Nephron (organoid): Measurements from ENCODE around the gene ERCC2.

Experiments used
- H3K27ac Mint-ChIP-seq, 3 experiments: 2 replicates each; pipeline ENCODE4 v1.8.0; 2020; ENCODE audit warnings: mixed read lengths in 3 of 3, mild to moderate bottlenecking in 2 of 3, moderate library complexity in 1 of 3
- H3K27me3 Mint-ChIP-seq: 2 replicates; pipeline ENCODE4 v1.8.0; 2021; ENCODE audit warnings: low read depth, mild to moderate bottlenecking, moderate library complexity, mixed read lengths
- H3K36me3 Mint-ChIP-seq: 2 replicates; pipeline ENCODE4 v1.8.0; 2020; ENCODE audit warnings: low read depth, mixed read lengths
- H3K4me1 Mint-ChIP-seq: 2 replicates; pipeline ENCODE4 v1.8.0; 2020; ENCODE audit warnings: mixed read lengths
- H3K4me3 Mint-ChIP-seq, 3 experiments: 2 replicates each; pipeline ENCODE4 v1.8.0; 2020; ENCODE audit warnings: mild to moderate bottlenecking in 3 of 3, mixed read lengths in 3 of 3, moderate library complexity in 2 of 3
- H3K9me3 Mint-ChIP-seq: 2 replicates; pipeline ENCODE4 v1.8.0; 2020; ENCODE audit warnings: mixed read lengths
- TF ChIP-seq, protein P1 (sequence below), 3 experiments: fragments of 200-600 bp; sonication (generic); IDR thresholded peaks; one replicate each; pipeline ENCODE4 v1.5.0; 2021; ENCODE audit warnings: antibody characterized with exemption in 3 of 3; ENCODE audit not compliant: unreplicated experiment in 3 of 3

Gene ERCC2

DNA sequence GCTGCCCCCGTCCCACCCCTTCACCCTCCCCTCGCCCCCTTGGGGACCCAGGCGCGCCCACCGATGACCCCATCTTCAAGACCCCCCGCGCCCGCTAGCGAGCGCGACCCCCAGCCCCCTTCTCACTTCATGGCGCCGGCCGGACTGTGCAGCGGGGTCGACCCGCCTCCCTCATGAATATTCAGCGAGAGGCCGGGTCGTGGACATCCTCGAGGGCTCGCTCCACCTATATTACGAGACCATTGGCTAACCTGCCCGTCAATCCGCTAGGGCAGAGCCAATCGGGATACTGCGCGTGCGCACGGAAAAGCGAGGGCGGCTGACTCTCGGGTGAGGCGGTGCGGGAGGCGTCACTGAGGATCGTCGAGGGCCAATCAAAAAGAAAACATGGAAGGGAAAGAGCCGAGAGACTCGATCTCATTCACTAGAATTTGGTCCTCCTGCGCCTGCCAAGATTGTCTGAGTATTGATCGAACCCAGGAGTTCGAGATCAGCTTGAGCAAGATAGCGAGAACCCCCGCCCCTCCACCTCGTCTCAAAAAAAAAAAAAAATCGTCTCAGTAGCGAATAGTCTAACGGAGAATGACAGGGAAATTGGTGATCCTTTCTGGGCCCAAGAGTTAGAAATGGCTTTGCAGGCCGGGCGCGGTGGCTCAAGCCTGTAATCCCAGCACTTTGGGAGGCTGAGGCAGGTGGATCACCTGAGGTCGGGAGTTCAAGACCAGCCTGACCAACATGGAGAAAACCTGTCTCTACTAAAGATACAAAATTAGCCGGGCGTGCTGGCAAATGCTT, at the start of gene ERCC2:
Gene ERCC2 (minus strand): TSS at position 164 of the 795 bp plus-strand sequence. CDS start 33 bp downstream, at position 131.
- Mint-ChIP-seq H3K36me3 (peaks cover 3% of the 10 kb centered on the region), H3K27me3 (no peaks in the 10 kb centered on the region), H3K4me1 (peaks cover 11% of the 10 kb centered on the region), H3K9me3 (no peaks in the 10 kb centered on the region), H3K4me3 (peak within 1 kb of the TSS; percentile 83 to 85 (median 84)), H3K27ac (peak within 1 kb of the TSS; percentile 93 to 98 (median 97))
- TF ChIP-seq, protein P1, sequence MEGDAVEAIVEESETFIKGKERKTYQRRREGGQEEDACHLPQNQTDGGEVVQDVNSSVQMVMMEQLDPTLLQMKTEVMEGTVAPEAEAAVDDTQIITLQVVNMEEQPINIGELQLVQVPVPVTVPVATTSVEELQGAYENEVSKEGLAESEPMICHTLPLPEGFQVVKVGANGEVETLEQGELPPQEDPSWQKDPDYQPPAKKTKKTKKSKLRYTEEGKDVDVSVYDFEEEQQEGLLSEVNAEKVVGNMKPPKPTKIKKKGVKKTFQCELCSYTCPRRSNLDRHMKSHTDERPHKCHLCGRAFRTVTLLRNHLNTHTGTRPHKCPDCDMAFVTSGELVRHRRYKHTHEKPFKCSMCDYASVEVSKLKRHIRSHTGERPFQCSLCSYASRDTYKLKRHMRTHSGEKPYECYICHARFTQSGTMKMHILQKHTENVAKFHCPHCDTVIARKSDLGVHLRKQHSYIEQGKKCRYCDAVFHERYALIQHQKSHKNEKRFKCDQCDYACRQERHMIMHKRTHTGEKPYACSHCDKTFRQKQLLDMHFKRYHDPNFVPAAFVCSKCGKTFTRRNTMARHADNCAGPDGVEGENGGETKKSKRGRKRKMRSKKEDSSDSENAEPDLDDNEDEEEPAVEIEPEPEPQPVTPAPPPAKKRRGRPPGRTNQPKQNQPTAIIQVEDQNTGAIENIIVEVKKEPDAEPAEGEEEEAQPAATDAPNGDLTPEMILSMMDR (IDR thresholded peaks at IDR 0.05; ENCODE audit: unreplicated experiment in 3 of 3) = no peak

DNA sequence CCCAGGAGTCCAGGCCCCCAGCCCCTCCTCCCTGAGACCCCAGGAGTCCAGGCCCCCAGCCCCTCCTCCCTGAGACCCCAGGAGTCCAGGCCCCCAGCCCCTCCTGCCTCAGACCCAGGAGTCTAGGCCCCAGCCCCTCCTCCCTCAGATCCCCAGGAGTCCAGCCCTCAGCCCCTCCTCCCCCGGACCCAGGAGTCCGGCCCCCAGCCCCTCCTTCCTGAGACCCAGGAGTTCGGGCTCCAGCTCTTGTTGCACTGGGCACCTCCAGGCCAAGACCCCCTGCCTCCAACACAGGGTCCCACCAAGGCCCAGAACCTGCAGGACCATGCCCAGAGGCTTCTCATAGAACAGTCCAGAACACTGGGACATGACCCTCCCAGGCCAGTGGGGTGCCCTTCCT, 49.5 kb upstream of the ERCC2 start:
- no peaks in the 10 kb centered on the region for H3K9me3 Mint-ChIP-seq
- TF ChIP-seq, protein P1 (IDR thresholded peaks at IDR 0.05; ENCODE audit: unreplicated experiment in 3 of 3) = no peak
- H3K4me3 Mint-ChIP-seq = no peak overlapping the region
- H3K36me3 Mint-ChIP-seq = peaks cover 34% of the 10 kb centered on the region
- no peaks in the 10 kb centered on the region for H3K27me3 Mint-ChIP-seq
- H3K4me1 Mint-ChIP-seq = peaks cover 36% of the 10 kb centered on the region
- H3K27ac Mint-ChIP-seq = no peak overlapping the region

- peak overlapping the region in 1 of 3 experiments; percentile 38 for H3K4me3 Mint-ChIP-seq
- peaks cover 38% of the 10 kb centered on the region for H3K36me3 Mint-ChIP-seq
- TF ChIP-seq, protein P1 (IDR thresholded peaks at IDR 0.05; ENCODE audit: unreplicated experiment in 3 of 3) = no peak
Observed at GRCh38 chr19:45419396-45419795, 49.0 kb upstream of the ERCC2 start.

DNA sequence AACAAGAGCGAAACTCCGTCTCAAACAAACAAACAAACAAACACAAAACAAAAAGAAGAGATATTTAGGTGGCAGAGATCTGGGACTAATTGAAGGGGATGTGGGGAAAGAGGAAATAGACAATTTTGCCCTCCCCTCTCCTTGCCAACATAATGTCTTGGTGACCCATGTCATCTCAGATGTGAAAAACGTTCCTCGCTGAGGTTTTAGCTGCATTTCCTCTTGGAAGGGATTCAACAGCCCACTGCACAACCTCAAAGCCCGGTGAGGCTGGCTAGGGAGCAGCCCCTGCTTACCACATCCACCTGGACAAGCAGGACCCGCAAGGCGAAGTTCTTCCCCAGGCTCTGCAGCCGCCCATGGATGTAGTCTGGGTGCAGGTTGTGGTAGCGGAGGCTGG, 48.4 kb upstream of the ERCC2 start:
- Mint-ChIP-seq H3K36me3 (peaks cover 44% of the 10 kb centered on the region), H3K9me3 (no peaks in the 10 kb centered on the region), H3K4me3 (peak overlapping the region in 1 of 3 experiments; percentile 20), H3K27ac (no peak overlapping the region), H3K27me3 (no peaks in the 10 kb centered on the region), H3K4me1 (peaks cover 27% of the 10 kb centered on the region)
- TF ChIP-seq, protein P1 (IDR thresholded peaks at IDR 0.05; ENCODE audit: unreplicated experiment in 3 of 3) = no peak

More at GRCh38 chr19:45419396-45419795, 49.0 kb upstream of the ERCC2 start:
- peaks cover 33% of the 10 kb centered on the region for H3K4me1 Mint-ChIP-seq
- H3K27me3 Mint-ChIP-seq = no peaks in the 10 kb centered on the region
- H3K27ac Mint-ChIP-seq = no peak overlapping the region
- H3K9me3 Mint-ChIP-seq = no peaks in the 10 kb centered on the region

DNA sequence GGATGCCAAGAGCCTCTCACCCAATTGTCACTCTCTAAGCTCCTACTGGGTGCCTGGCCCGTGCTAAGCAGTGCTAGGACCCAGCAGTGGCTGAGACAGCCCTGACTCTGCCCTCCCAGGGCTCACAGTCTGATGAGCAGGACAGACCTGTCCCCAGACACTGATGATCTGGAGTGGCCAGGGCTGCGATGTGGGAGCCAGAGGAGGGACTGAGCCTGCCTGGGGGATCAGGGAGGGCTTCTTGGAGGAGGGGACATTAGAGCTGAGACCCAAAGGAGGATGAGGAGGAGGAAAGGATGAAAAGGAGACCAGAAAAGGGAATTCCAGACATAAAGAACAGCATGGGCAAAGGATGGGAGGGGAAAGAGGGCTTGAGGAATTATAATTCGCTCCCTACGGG, 46.8 kb upstream of the ERCC2 start:
- TF ChIP-seq, protein P1 (IDR thresholded peaks at IDR 0.05; ENCODE audit: unreplicated experiment in 3 of 3) = no peak
- Mint-ChIP-seq H3K9me3 (no peaks in the 10 kb centered on the region), H3K4me1 (peaks cover 12% of the 10 kb centered on the region), H3K4me3 (no peak overlapping the region), H3K36me3 (peaks cover 58% of the 10 kb centered on the region), H3K27me3 (no peaks in the 10 kb centered on the region), H3K27ac (no peak overlapping the region)

DNA sequence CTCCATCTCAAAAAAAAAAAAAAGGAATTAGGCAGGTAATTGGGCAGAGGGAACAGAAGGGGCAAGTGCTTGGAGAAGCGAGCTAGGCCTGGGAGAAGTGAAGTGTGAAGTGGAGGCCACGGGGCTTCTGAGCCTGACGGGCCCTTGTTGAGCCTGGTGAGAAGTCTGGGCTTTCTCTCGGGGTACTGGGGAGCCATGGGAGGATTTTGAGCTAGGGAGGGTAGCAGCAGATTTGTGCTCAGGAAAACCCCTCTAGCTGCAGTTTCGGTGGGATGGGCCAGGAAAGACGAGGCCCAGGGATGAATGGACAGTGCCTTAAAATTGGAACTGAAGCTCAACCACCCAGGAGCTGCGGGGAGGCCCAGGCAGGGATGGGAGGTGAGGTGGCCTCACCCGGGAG, 44.1 kb upstream of the ERCC2 start:
- H3K36me3 Mint-ChIP-seq = peaks cover 56% of the 10 kb centered on the region
- no peak overlapping the region for H3K4me3 Mint-ChIP-seq
- no peak overlapping the region for H3K27ac Mint-ChIP-seq
- H3K4me1 Mint-ChIP-seq = peaks cover 7% of the 10 kb centered on the region
- TF ChIP-seq, protein P1 (IDR thresholded peaks at IDR 0.05; ENCODE audit: unreplicated experiment in 3 of 3) = no peak
- no peaks in the 10 kb centered on the region for H3K27me3 Mint-ChIP-seq
- no peaks in the 10 kb centered on the region for H3K9me3 Mint-ChIP-seq
